ENCODE measurements around the gene PSME4. TPM values are rescaled to one million over a fixed set of nuclear protein-coding genes. Genes with fewer than 3 reads are reported as not detected.

Gene PSME4
- total and polyA plus RNA-seq, 2 donors (not counting 1 experiment from before 2014, with no cell fraction given) = 34.5 to 61.9 TPM

DNA sequence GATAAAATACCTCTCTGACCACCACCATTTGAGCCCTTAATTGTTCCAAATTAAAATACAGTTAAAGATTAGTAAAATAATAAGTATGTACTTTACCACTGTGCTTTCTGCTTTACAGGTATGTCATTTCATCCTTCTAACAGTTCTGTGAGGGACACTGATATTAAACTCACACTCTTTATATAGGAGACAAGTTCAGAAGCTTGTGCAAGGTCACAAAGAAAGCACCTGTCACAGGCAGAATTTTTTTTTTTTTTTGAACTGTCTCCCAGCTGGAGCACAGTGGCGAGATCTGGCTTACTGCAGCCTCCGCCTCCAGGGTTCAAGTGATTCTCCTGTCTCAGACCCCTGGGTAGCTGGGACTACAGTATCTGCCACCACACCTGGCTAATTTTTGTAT lies 89.4 kb downstream of the PSME4 start:
- ChIA-PET POLR2A (no interaction called here), CTCF (no interaction called here)
- no peaks in the 10 kb centered on the region for H3K27me3 Mint-ChIP-seq
- intact Hi-C loops (cut with micrococcal nuclease) = no loop called here
- no peak for DNase-seq
- Histone ChIP-seq H3K9me3 (ENCODE audit: control extremely low read depth in 1 of 3, control insufficient read depth in 2 of 3, insufficient read depth in 1 of 3, low read length in 2 of 3) (no peaks in the 10 kb centered on the region), H3K4me3 (ENCODE audit: control extremely low read depth in 1 of 5, extremely low read depth in 1 of 5, insufficient read depth in 1 of 5, low read depth in 2 of 5, low read length in 4 of 5) (no peak overlapping the region), H3K4me2 (replicated peaks; ENCODE audit: low read depth, low read length, poor library complexity, severe bottlenecking) (no peak overlapping the region), H3K36me3 (replicated peaks in 1 of 2; ENCODE audit: control extremely low read depth in 1 of 2, control insufficient read depth in 1 of 2, extremely low read depth in 1 of 2, insufficient read depth in 2 of 2, low read length in 1 of 2) (peaks cover 23 to 84% of the 10 kb centered on the region in 2 experiments), H3K9ac (ENCODE audit: low read length) (no peak overlapping the region), H3K4me1 (ENCODE audit: control insufficient read depth in 2 of 2, insufficient read depth in 2 of 2, low read length in 2 of 2) (no peaks in the 10 kb centered on the region), H2AFZ (ENCODE audit: insufficient read depth, low read depth, low read length, poor library complexity, severe bottlenecking) (no peak overlapping the region), H3K79me2 (ENCODE audit: control insufficient read depth, insufficient read depth, low read length) (no peaks in the 10 kb centered on the region), H4K20me1 (ENCODE audit: control insufficient read depth, insufficient read depth, low read length, poor library complexity, severe bottlenecking) (no peaks in the 10 kb centered on the region), H3K27ac (ENCODE audit: low read length in 2 of 2) (no peak overlapping the region), H3K27me3 (replicated peaks in 1 of 4; ENCODE audit: control extremely low read depth in 1 of 4, control insufficient read depth in 3 of 4, insufficient read depth in 4 of 4, low read length in 3 of 4) (no peaks in the 10 kb centered on the region)
- H3K9me3 Mint-ChIP-seq (ENCODE audit: insufficient read depth) = no peaks in the 10 kb centered on the region
- no peak overlapping the region for H3K4me3 Mint-ChIP-seq
- H3K27ac Mint-ChIP-seq = no peak overlapping the region
- 83% methylated on average over 2 of the region's 2 CpGs for WGBS (ENCODE audit: insufficient coverage)
- no peaks in the 10 kb centered on the region for H3K4me1 Mint-ChIP-seq
- ATAC-seq (ENCODE audit: low read depth) = no peak
- no peak for TF ChIP-seq EZH2 (IDR thresholded peaks at IDR 0.05; ENCODE audit: borderline replicate concordance, insufficient read depth, low read depth, low read length, poor library complexity, severe bottlenecking)
- TF ChIP-seq, protein P1, sequence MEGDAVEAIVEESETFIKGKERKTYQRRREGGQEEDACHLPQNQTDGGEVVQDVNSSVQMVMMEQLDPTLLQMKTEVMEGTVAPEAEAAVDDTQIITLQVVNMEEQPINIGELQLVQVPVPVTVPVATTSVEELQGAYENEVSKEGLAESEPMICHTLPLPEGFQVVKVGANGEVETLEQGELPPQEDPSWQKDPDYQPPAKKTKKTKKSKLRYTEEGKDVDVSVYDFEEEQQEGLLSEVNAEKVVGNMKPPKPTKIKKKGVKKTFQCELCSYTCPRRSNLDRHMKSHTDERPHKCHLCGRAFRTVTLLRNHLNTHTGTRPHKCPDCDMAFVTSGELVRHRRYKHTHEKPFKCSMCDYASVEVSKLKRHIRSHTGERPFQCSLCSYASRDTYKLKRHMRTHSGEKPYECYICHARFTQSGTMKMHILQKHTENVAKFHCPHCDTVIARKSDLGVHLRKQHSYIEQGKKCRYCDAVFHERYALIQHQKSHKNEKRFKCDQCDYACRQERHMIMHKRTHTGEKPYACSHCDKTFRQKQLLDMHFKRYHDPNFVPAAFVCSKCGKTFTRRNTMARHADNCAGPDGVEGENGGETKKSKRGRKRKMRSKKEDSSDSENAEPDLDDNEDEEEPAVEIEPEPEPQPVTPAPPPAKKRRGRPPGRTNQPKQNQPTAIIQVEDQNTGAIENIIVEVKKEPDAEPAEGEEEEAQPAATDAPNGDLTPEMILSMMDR (IDR thresholded peaks at IDR 0.05) = no peak

DNA sequence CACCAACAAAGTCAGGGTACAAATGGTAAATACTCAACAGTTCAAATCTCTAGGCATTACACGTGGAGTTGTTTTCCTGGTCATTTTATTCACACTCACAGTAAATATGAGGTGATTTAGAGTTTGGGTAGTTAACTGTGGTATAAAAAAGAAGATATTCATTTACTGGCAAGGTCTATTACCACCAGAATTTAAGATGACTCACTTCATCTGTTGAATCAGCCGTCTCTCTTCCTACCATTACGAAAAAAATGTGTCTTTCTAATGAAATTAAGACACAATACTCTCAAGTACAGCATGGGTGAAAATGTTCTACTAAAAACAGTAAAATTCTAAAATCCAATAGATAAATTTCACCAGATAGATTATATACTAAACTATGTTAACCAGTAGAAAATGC lies 90.0 kb downstream of the PSME4 start:
- Mint-ChIP-seq H3K4me3 (no peak overlapping the region), H3K27me3 (no peaks in the 10 kb centered on the region), H3K9me3 (ENCODE audit: insufficient read depth) (no peaks in the 10 kb centered on the region), H3K27ac (no peak overlapping the region), H3K4me1 (no peaks in the 10 kb centered on the region)
- Histone ChIP-seq H3K27ac (ENCODE audit: low read length in 2 of 2) (no peak overlapping the region), H3K9me3 (ENCODE audit: control extremely low read depth in 1 of 3, control insufficient read depth in 2 of 3, insufficient read depth in 1 of 3, low read length in 2 of 3) (no peaks in the 10 kb centered on the region), H3K27me3 (replicated peaks in 1 of 4; ENCODE audit: control extremely low read depth in 1 of 4, control insufficient read depth in 3 of 4, insufficient read depth in 4 of 4, low read length in 3 of 4) (no peaks in the 10 kb centered on the region), H3K36me3 (replicated peaks in 1 of 2; ENCODE audit: control extremely low read depth in 1 of 2, control insufficient read depth in 1 of 2, extremely low read depth in 1 of 2, insufficient read depth in 2 of 2, low read length in 1 of 2) (peaks cover 23 to 84% of the 10 kb centered on the region in 2 experiments), H3K4me2 (replicated peaks; ENCODE audit: low read depth, low read length, poor library complexity, severe bottlenecking) (no peak overlapping the region), H3K9ac (ENCODE audit: low read length) (no peak overlapping the region), H4K20me1 (ENCODE audit: control insufficient read depth, insufficient read depth, low read length, poor library complexity, severe bottlenecking) (no peaks in the 10 kb centered on the region), H3K4me3 (ENCODE audit: control extremely low read depth in 1 of 5, extremely low read depth in 1 of 5, insufficient read depth in 1 of 5, low read depth in 2 of 5, low read length in 4 of 5) (no peak overlapping the region), H3K4me1 (ENCODE audit: control insufficient read depth in 2 of 2, insufficient read depth in 2 of 2, low read length in 2 of 2) (no peaks in the 10 kb centered on the region), H3K79me2 (ENCODE audit: control insufficient read depth, insufficient read depth, low read length) (no peaks in the 10 kb centered on the region), H2AFZ (ENCODE audit: insufficient read depth, low read depth, low read length, poor library complexity, severe bottlenecking) (no peak overlapping the region)
- ChIA-PET POLR2A (no interaction called here), CTCF (no interaction called here)
- TF ChIP-seq, protein P1 (IDR thresholded peaks at IDR 0.05) = no peak
- no peak for TF ChIP-seq EZH2 (IDR thresholded peaks at IDR 0.05; ENCODE audit: borderline replicate concordance, insufficient read depth, low read depth, low read length, poor library complexity, severe bottlenecking)
- WGBS (ENCODE audit: insufficient coverage) = no CpG with 5 or more reads among the region's 3 CpGs
- ATAC-seq (ENCODE audit: low read depth) (no peak), DNase-seq (no peak)
- intact Hi-C loops (cut with micrococcal nuclease) = no loop called here
